WTC11 (cell line): ENCODE results near the gene BCAS3. TPM values are rescaled to one million over a fixed set of nuclear protein-coding genes. Genes with fewer than 3 reads are reported as not detected.

Source experiments
- ATAC-seq: fragments of 200-7000 bp; cut with Tn5 transposase; 2 replicates; pipeline ENCODE4 v1.10.0; 2021; ENCODE audit warnings: mild to moderate bottlenecking, moderate library complexity
- CTCF ChIA-PET: fragments of 300-600 bp; sonication (Branson Sonifier 250); formaldehyde crosslinking; loops from one replicate; lab custom pipeline; 2021; ENCODE audit warnings: antibody characterized with exemption; lab: Charles Lee
- POLR2A ChIA-PET: fragments of 350-600 bp; sonication (Branson Sonifier 250); formaldehyde crosslinking; loops from one replicate; lab custom pipeline; 2021; ENCODE audit warnings: antibody characterized with exemption; lab: Charles Lee
- DNase-seq: peaks from one replicate; pipeline ENCODE4 v3.0.0; 2021; ENCODE audit warnings: low spot score
- H3K27ac Mint-ChIP-seq: 2 replicates; pipeline ENCODE4 v1.8.0; 2021; ENCODE audit warnings: mixed read lengths
- H3K27me3 Mint-ChIP-seq: 2 replicates; pipeline ENCODE4 v1.8.0; 2021; ENCODE audit warnings: low read depth, mild to moderate bottlenecking, moderate library complexity, mixed read lengths
- H3K36me3 Mint-ChIP-seq: 2 replicates; pipeline ENCODE4 v1.8.0; 2021; ENCODE audit warnings: mixed read lengths
- H3K4me1 Mint-ChIP-seq: 2 replicates; pipeline ENCODE4 v1.8.0; 2022; ENCODE audit warnings: mixed read lengths
- H3K4me3 Mint-ChIP-seq: 2 replicates; pipeline ENCODE4 v1.8.0; 2021; ENCODE audit warnings: mild to moderate bottlenecking, moderate library complexity, mixed read lengths
- H3K9me3 Mint-ChIP-seq: 2 replicates; pipeline ENCODE4 v1.8.0; 2021; ENCODE audit warnings: mixed read lengths
- AFF4 ChIP-seq: sonication (generic); formaldehyde crosslinking; IDR thresholded peaks from 2 replicates; pipeline ENCODE4 v1.8.1; 2023; ENCODE audit warnings: mild to moderate bottlenecking, missing genetic modification reagents, borderline replicate concordance
- ATF2 ChIP-seq: sonication (generic); formaldehyde crosslinking; IDR thresholded peaks from 2 replicates; pipeline ENCODE4 v1.8.1; 2022; ENCODE audit warnings: low read depth, missing genetic modification reagents, borderline replicate concordance
- ATF3 ChIP-seq: sonication (generic); formaldehyde crosslinking; conservative IDR thresholded peaks from 2 replicates; pipeline ENCODE4 v1.8.1; 2022; ENCODE audit warnings: mild to moderate bottlenecking, missing genetic modification reagents
- CBFB ChIP-seq: sonication (generic); formaldehyde crosslinking; IDR thresholded peaks from 2 replicates; pipeline ENCODE4 v1.8.1; 2022; ENCODE audit warnings: mild to moderate bottlenecking, low read depth, missing genetic modification reagents
- CREB1 ChIP-seq: sonication (generic); formaldehyde crosslinking; IDR thresholded peaks from 2 replicates; pipeline ENCODE4 v1.8.0; 2023; ENCODE audit warnings: mild to moderate bottlenecking, missing genetic modification reagents
- HMGXB4 ChIP-seq: sonication (generic); formaldehyde crosslinking; IDR thresholded peaks from 2 replicates; pipeline ENCODE4 v1.8.1; 2023; ENCODE audit warnings: mild to moderate bottlenecking, moderate library complexity, missing genetic modification reagents
- JAZF1 ChIP-seq: fragments of 250-450 bp; sonication (Bioruptor Pico); IDR thresholded peaks from 2 replicates; pipeline ENCODE4 v1.9.0; 2021; ENCODE audit warnings: moderate library complexity, mild to moderate bottlenecking, inconsistent platforms
- KAT7 ChIP-seq: sonication (generic); formaldehyde crosslinking; IDR thresholded peaks from 2 replicates; pipeline ENCODE4 v1.8.1; 2023; ENCODE audit warnings: missing genetic modification reagents, mild to moderate bottlenecking, borderline replicate concordance
- NFATC4 ChIP-seq: fragments of 250-450 bp; sonication (Bioruptor Pico); IDR thresholded peaks from 2 replicates; pipeline ENCODE4 v1.9.0; 2021; ENCODE audit warnings: mild to moderate bottlenecking
- NR3C1 ChIP-seq: sonication (generic); formaldehyde crosslinking; conservative IDR thresholded peaks from 2 replicates; pipeline ENCODE4 v1.8.1; 2023; ENCODE audit warnings: low read depth, mild to moderate bottlenecking, missing genetic modification reagents
- PREB ChIP-seq: sonication (generic); formaldehyde crosslinking; IDR thresholded peaks from 2 replicates; pipeline ENCODE4 v1.8.1; 2022; ENCODE audit warnings: mild to moderate bottlenecking, missing genetic modification reagents, moderate library complexity, borderline replicate concordance
- RORB ChIP-seq: fragments of 250-450 bp; sonication (Bioruptor Pico); IDR thresholded peaks from 2 replicates; pipeline ENCODE4 v1.9.0; 2021; ENCODE audit warnings: mild to moderate bottlenecking
- SP1 ChIP-seq: sonication (generic); formaldehyde crosslinking; conservative IDR thresholded peaks from 2 replicates; pipeline ENCODE4 v1.8.1; 2022; ENCODE audit warnings: missing genetic modification reagents
- TEAD1 ChIP-seq: sonication (generic); formaldehyde crosslinking; IDR thresholded peaks from 2 replicates; pipeline ENCODE4 v1.8.0; 2022; ENCODE audit warnings: mild to moderate bottlenecking, missing genetic modification reagents
- TEAD4 ChIP-seq: sonication (generic); formaldehyde crosslinking; IDR thresholded peaks from 2 replicates; pipeline ENCODE4 v1.8.0; 2022; ENCODE audit warnings: mild to moderate bottlenecking, missing genetic modification reagents
- TP53 ChIP-seq: sonication (generic); formaldehyde crosslinking; IDR thresholded peaks from 2 replicates; pipeline ENCODE4 v1.8.1; 2023; ENCODE audit warnings: mild to moderate bottlenecking, missing genetic modification reagents
- USF2 ChIP-seq: sonication (generic); formaldehyde crosslinking; IDR thresholded peaks from 2 replicates; pipeline ENCODE4 v1.8.1; 2023; ENCODE audit warnings: mild to moderate bottlenecking, missing genetic modification reagents, moderate library complexity
- ZNF121 ChIP-seq: sonication (generic); formaldehyde crosslinking; IDR thresholded peaks from 2 replicates; pipeline ENCODE4 v1.8.0; 2023; ENCODE audit warnings: missing genetic modification reagents
- ZNF232 ChIP-seq: sonication (generic); formaldehyde crosslinking; IDR thresholded peaks from 2 replicates; pipeline ENCODE4 v1.8.0; 2022; ENCODE audit warnings: mild to moderate bottlenecking, missing genetic modification reagents
- ZNF317 ChIP-seq: sonication (generic); formaldehyde crosslinking; IDR thresholded peaks from 2 replicates; pipeline ENCODE4 v1.8.1; 2023; ENCODE audit warnings: low read depth, mild to moderate bottlenecking, moderate library complexity, missing genetic modification reagents, borderline replicate concordance
- ZNF396 ChIP-seq: fragments of 250-450 bp; sonication (Bioruptor Pico); IDR thresholded peaks from 2 replicates; pipeline ENCODE4 v1.8.0; 2021; ENCODE audit warnings: mild to moderate bottlenecking, moderate library complexity, borderline replicate concordance
- ZNF425 ChIP-seq: fragments of 250-450 bp; sonication (Bioruptor Pico); conservative IDR thresholded peaks from 2 replicates; pipeline ENCODE4 v1.9.0; 2021; ENCODE audit warnings: mild to moderate bottlenecking
- ZNF671 ChIP-seq: fragments of 250-450 bp; sonication (Bioruptor Pico); IDR thresholded peaks from 2 replicates; pipeline ENCODE4 v1.8.0; 2021; ENCODE audit warnings: mild to moderate bottlenecking
- total RNA-seq: library from RNA; stranded (reverse); gene quantifications from 3 replicates; pipeline ENCODE4 v1.2.3, GENCODE V29; 2021

BCAS3 gene
- total RNA-seq, 1 experiment from 2014 or later, result 15.5 TPM

GRCh38 chr17:61018938-61019337 lies 341.3 kb downstream of the BCAS3 start:
- ChIA-PET CTCF (no interaction called here), POLR2A (no interaction called here)
- H3K9me3 Mint-ChIP-seq, result no peaks in the 10 kb centered on the region
- H3K36me3 Mint-ChIP-seq, result no peaks in the 10 kb centered on the region
- no peaks in the 10 kb centered on the region for H3K27me3 Mint-ChIP-seq
- peak; percentile 55; the same call in 1 of the 2 replicates for ATAC-seq
- TF ChIP-seq USF2 (CRISPR knock-in tag) (no peak), SP1 (no peak), RORB (CRISPR knock-in tag) (no peak), CREB1 (CRISPR knock-in tag) (no peak), ZNF317 (CRISPR knock-in tag) (no peak), ZNF671 (no peak), KAT7 (CRISPR knock-in tag) (no peak), JAZF1 (CRISPR knock-in tag) (no peak)
- TF ChIP-seq, all 79 proteins: peak for 0
- Mint-ChIP-seq H3K4me1 (peaks cover 4% of the 10 kb centered on the region; the same call in 1 of the 2 replicates), H3K4me3 (no peak overlapping the region), H3K27ac (no peak overlapping the region)
- DNase-seq, result peak; percentile 49

GRCh38 chr17:61023996-61024395 lies 346.3 kb downstream of the BCAS3 start:
- POLR2A ChIA-PET, result no interaction called here
- Mint-ChIP-seq H3K27me3 (no peaks in the 10 kb centered on the region), H3K27ac (no peak overlapping the region), H3K9me3 (no peaks in the 10 kb centered on the region), H3K4me1 (no peaks in the 10 kb centered on the region), H3K36me3 (no peaks in the 10 kb centered on the region), H3K4me3 (no peak overlapping the region)
- DNase-seq (no peak), ATAC-seq (no peak)
- CTCF ChIA-PET, result no interaction called here
- TF ChIP-seq CBFB, result no peak
- no peak for TF ChIP-seq ZNF317 (CRISPR knock-in tag)
- no peak for TF ChIP-seq ATF3
- no peak for TF ChIP-seq ZNF396 (CRISPR knock-in tag)

GRCh38 chr17:61026818-61027217 lies 349.2 kb downstream of the BCAS3 start:
- H3K9me3 Mint-ChIP-seq, result no peaks in the 10 kb centered on the region
- DNase-seq (no peak), ATAC-seq (no peak)
- H3K27ac Mint-ChIP-seq, result no peak overlapping the region
- H3K27me3 Mint-ChIP-seq, result no peaks in the 10 kb centered on the region
- no peaks in the 10 kb centered on the region for H3K36me3 Mint-ChIP-seq
- no peaks in the 10 kb centered on the region for H3K4me1 Mint-ChIP-seq
- no peak overlapping the region for H3K4me3 Mint-ChIP-seq
- POLR2A ChIA-PET, result no interaction called here
- CTCF ChIA-PET, result no interaction called here
- TF ChIP-seq TEAD4 (CRISPR knock-in tag) (no peak), NFATC4 (CRISPR knock-in tag) (no peak), ZNF121 (CRISPR knock-in tag) (no peak), ZNF232 (CRISPR knock-in tag) (no peak), TEAD1 (CRISPR knock-in tag) (no peak), ATF2 (CRISPR knock-in tag) (no peak), TP53 (CRISPR knock-in tag) (no peak), AFF4 (CRISPR knock-in tag) (no peak), NR3C1 (CRISPR knock-in tag) (no peak), HMGXB4 (no peak), PREB (CRISPR knock-in tag) (no peak), ZNF425 (CRISPR knock-in tag) (no peak)
